ENCODE results near the gene LPO. TPM values are rescaled to one million over a fixed set of nuclear protein-coding genes. Genes with fewer than 3 reads are reported as not detected.
A peak's percentile ranks its signal among the peaks of the same experiment; 100 is the strongest.

The LPO gene
- total and polyA plus RNA-seq, 7 donors = 0.01 TPM; not detected in 6

GRCh38 chr17:58315281-58315711 lies 76.9 kb downstream of the LPO start:
- Histone ChIP-seq H3K4me1 (no peaks in the 10 kb centered on the region), H3K27ac (no peak overlapping the region), H3K27me3 (ENCODE audit: insufficient read depth in 3 of 3, low read length in 2 of 3) (no peaks in the 10 kb centered on the region), H3K9me3 (no peaks in the 10 kb centered on the region), H3K4me3 (no peak overlapping the region), H3K36me3 (ENCODE audit: insufficient read depth in 1 of 2, low read depth in 1 of 2) (no peaks in the 10 kb centered on the region)
- intact Hi-C loops (cut with DNase I) = loop anchor here in 1 of 2 donors (5.0 kb wide), 1 partner anchor 132 kb away; no protein-coding TSS in a partner anchor
- DNase-seq (no peak), ATAC-seq (no peak)
- no peak for TF ChIP-seq CTCF (IDR thresholded peaks at IDR 0.05)
- 90 to 93% (median 92%) methylated on average over 6 of the region's 6 CpGs for WGBS, 3 donors

- Histone ChIP-seq H3K9me3 (no peaks in the 10 kb centered on the region), H3K27ac (no peak overlapping the region), H3K27me3 (ENCODE audit: insufficient read depth in 3 of 3, low read length in 2 of 3) (no peaks in the 10 kb centered on the region), H3K4me3 (no peak overlapping the region), H3K4me1 (no peaks in the 10 kb centered on the region), H3K36me3 (ENCODE audit: insufficient read depth in 1 of 2, low read depth in 1 of 2) (no peaks in the 10 kb centered on the region)
- TF ChIP-seq CTCF (IDR thresholded peaks at IDR 0.05) = no peak
- 88 to 98% (median 92%) methylated on average over 4 of the region's 4 CpGs for WGBS, 3 donors
- DNase-seq = no peak
- intact Hi-C loops (cut with DNase I) = loop anchor here in 1 of 2 donors (5.0 kb wide), 1 partner anchor 132 kb away; no protein-coding TSS in a partner anchor
- ATAC-seq = no peak
These were observed 77.4 kb downstream of the LPO start for GRCh38 chr17:58315750-58316149.

- intact Hi-C loops (cut with DNase I) = loop anchor here in 1 of 2 donors (5.0 kb wide), 1 partner anchor 131 kb away; no protein-coding TSS in a partner anchor
- ATAC-seq = no peak
These were observed 78.0 kb downstream of the LPO start for GRCh38 chr17:58316260-58316960.

GRCh38 chr17:58317421-58318064 lies 79.2 kb downstream of the LPO start:
- intact Hi-C loops (cut with DNase I) = loop anchor here in 1 of 2 donors (5.0 kb wide), 1 partner anchor 130 kb away; no protein-coding TSS in a partner anchor
- Histone ChIP-seq H3K4me1 (no peaks in the 10 kb centered on the region), H3K27ac (no peak overlapping the region), H3K4me3 (no peak overlapping the region), H3K9me3 (no peaks in the 10 kb centered on the region), H3K27me3 (ENCODE audit: insufficient read depth in 3 of 3, low read length in 2 of 3) (no peaks in the 10 kb centered on the region), H3K36me3 (ENCODE audit: insufficient read depth in 1 of 2, low read depth in 1 of 2) (no peaks in the 10 kb centered on the region)
- WGBS, 3 donors = 36 to 54% (median 41%) methylated on average over 5 of the region's 5 CpGs
- peak; percentile 24 for TF ChIP-seq CTCF (IDR thresholded peaks at IDR 0.05)
- DNase-seq = no peak
- ATAC-seq = peak in 1 of 4 donors; percentile 19

More at GRCh38 chr17:58316260-58316960, 78.0 kb downstream of the LPO start:
- no peaks in the 10 kb centered on the region for H3K27me3 ChIP-seq (ENCODE audit: insufficient read depth in 3 of 3, low read length in 2 of 3)
- H3K36me3 ChIP-seq (ENCODE audit: insufficient read depth in 1 of 2, low read depth in 1 of 2) = no peaks in the 10 kb centered on the region
- no peak for DNase-seq
- H3K27ac ChIP-seq = no peak overlapping the region
- WGBS, 3 donors = 87 to 95% (median 91%) methylated on average over 8 of the region's 8 CpGs
- no peak overlapping the region for H3K4me3 ChIP-seq
- no peaks in the 10 kb centered on the region for H3K4me1 ChIP-seq
- H3K9me3 ChIP-seq = no peaks in the 10 kb centered on the region
- no peak for TF ChIP-seq CTCF (IDR thresholded peaks at IDR 0.05)

Measured in psoas muscle (tissue), 8 donors.